Measurements from ENCODE around the gene ZNF268. TPM values are rescaled to one million over a fixed set of nuclear protein-coding genes. Genes with fewer than 3 reads are reported as not detected.

Gene ZNF268
- total RNA-seq, 1 donor from 2014 or later = 36.2 TPM

GRCh38 chr12:133172491-133172890 is 8.8 kb upstream of the ZNF268 start:
- Mint-ChIP-seq H3K36me3 (ENCODE audit: low read depth) (peaks cover 6% of the 10 kb centered on the region), H3K9me3 (peaks cover 22% of the 10 kb centered on the region), H3K4me1 (no peaks in the 10 kb centered on the region), H3K27me3 (ENCODE audit: low read depth) (no peaks in the 10 kb centered on the region), H3K4me3 (no peak overlapping the region), H3K27ac (ENCODE audit: unreplicated experiment) (no peak overlapping the region)
- TF ChIP-seq CTCF (conservative IDR thresholded peaks at IDR 0.05) = no peak
- DNase-seq (ENCODE audit: low read depth, low spot score) = no peak

GRCh38 chr12:133174901-133175300 is 6.4 kb upstream of the ZNF268 start:
- H3K4me1 Mint-ChIP-seq = no peaks in the 10 kb centered on the region
- no peak overlapping the region for H3K27ac Mint-ChIP-seq (ENCODE audit: unreplicated experiment)
- DNase-seq (ENCODE audit: low read depth, low spot score) = no peak

GRCh38 chr12:133180669-133181068 is 626 bp upstream of the ZNF268 start:
- Mint-ChIP-seq H3K36me3 (ENCODE audit: low read depth) (peaks cover 58% of the 10 kb centered on the region), H3K27me3 (ENCODE audit: low read depth) (no peaks in the 10 kb centered on the region), H3K4me1 (peaks cover 12% of the 10 kb centered on the region), H3K4me3 (peak overlapping the region; percentile 65), H3K9me3 (peaks cover 47% of the 10 kb centered on the region), H3K27ac (ENCODE audit: unreplicated experiment) (no peak overlapping the region)
- TF ChIP-seq CTCF (conservative IDR thresholded peaks at IDR 0.05) = no peak
- no peak for DNase-seq (ENCODE audit: low read depth, low spot score)

More at GRCh38 chr12:133174901-133175300, 6.4 kb upstream of the ZNF268 start:
- Mint-ChIP-seq H3K9me3 (peaks cover 27% of the 10 kb centered on the region), H3K4me3 (no peak overlapping the region), H3K36me3 (ENCODE audit: low read depth) (peaks cover 11% of the 10 kb centered on the region), H3K27me3 (ENCODE audit: low read depth) (no peaks in the 10 kb centered on the region)
- TF ChIP-seq CTCF (conservative IDR thresholded peaks at IDR 0.05) = no peak

GRCh38 chr12:133190176-133190575 is 8.9 kb downstream of the ZNF268 start:
- H3K27ac Mint-ChIP-seq (ENCODE audit: unreplicated experiment) = no peak overlapping the region
- no peaks in the 10 kb centered on the region for H3K4me1 Mint-ChIP-seq
- H3K4me3 Mint-ChIP-seq = no peak overlapping the region

GRCh38 chr12:133192847-133193246 is 11.6 kb downstream of the ZNF268 start:
- Mint-ChIP-seq H3K9me3 (peaks cover 38% of the 10 kb centered on the region), H3K27ac (ENCODE audit: unreplicated experiment) (no peak overlapping the region), H3K36me3 (ENCODE audit: low read depth) (peaks cover 87% of the 10 kb centered on the region), H3K4me3 (peak overlapping the region; percentile 41), H3K27me3 (ENCODE audit: low read depth) (no peaks in the 10 kb centered on the region), H3K4me1 (no peaks in the 10 kb centered on the region)
- DNase-seq (ENCODE audit: low read depth, low spot score) = no peak
- no peak for TF ChIP-seq CTCF (conservative IDR thresholded peaks at IDR 0.05)

More at GRCh38 chr12:133190176-133190575, 8.9 kb downstream of the ZNF268 start:
- H3K36me3 Mint-ChIP-seq (ENCODE audit: low read depth) = peaks cover 98% of the 10 kb centered on the region
- H3K9me3 Mint-ChIP-seq = peaks cover 46% of the 10 kb centered on the region
- DNase-seq (ENCODE audit: low read depth, low spot score) = no peak
- TF ChIP-seq CTCF (conservative IDR thresholded peaks at IDR 0.05) = no peak
- H3K27me3 Mint-ChIP-seq (ENCODE audit: low read depth) = no peaks in the 10 kb centered on the region

- peaks cover 43% of the 10 kb centered on the region for H3K9me3 Mint-ChIP-seq
- no peak for DNase-seq (ENCODE audit: low read depth, low spot score)
- H3K27ac Mint-ChIP-seq (ENCODE audit: unreplicated experiment) = no peak overlapping the region
- H3K27me3 Mint-ChIP-seq (ENCODE audit: low read depth) = peaks cover 15% of the 10 kb centered on the region
- H3K4me3 Mint-ChIP-seq = no peak overlapping the region
- H3K36me3 Mint-ChIP-seq (ENCODE audit: low read depth) = peaks cover 72% of the 10 kb centered on the region
- no peaks in the 10 kb centered on the region for H3K4me1 Mint-ChIP-seq
- no peak for TF ChIP-seq CTCF (conservative IDR thresholded peaks at IDR 0.05)
These were observed 20.6 kb downstream of the ZNF268 start for GRCh38 chr12:133201888-133202287.

All from neural crest cell (in vitro differentiated cells).